HG03558 (cell line): ENCODE measurements around the gene AMIGO2.

ENCODE experiments used
- ATAC-seq: cut with Tn5 transposase; IDR thresholded peaks from one replicate; pipeline ENCODE4 v1.9.1; 2021; ENCODE audit warnings: moderate number of reproducible peaks; ENCODE audit not compliant: unreplicated experiment; ENCODE audit errors: extremely low read depth

AMIGO2 gene

GRCh38 chr12:47100160-47100559 is 20.4 kb upstream of the AMIGO2 start:
- no peak for ATAC-seq

- no peak for ATAC-seq
Observed at GRCh38 chr12:47099610-47100009, 19.9 kb upstream of the AMIGO2 start.

GRCh38 chr12:47098099-47098498 is 18.3 kb upstream of the AMIGO2 start:
- ATAC-seq: no peak

GRCh38 chr12:47097276-47097896 is 17.6 kb upstream of the AMIGO2 start:
- ATAC-seq: no peak

GRCh38 chr12:47095446-47096236 is 15.9 kb upstream of the AMIGO2 start:
- ATAC-seq: no peak

GRCh38 chr12:47094804-47095203 is 15.0 kb upstream of the AMIGO2 start:
- no peak for ATAC-seq

- no peak for ATAC-seq
Observed at GRCh38 chr12:47091009-47091408, 11.2 kb upstream of the AMIGO2 start.

- ATAC-seq: no peak
Observed at GRCh38 chr12:47088021-47088944, 8.5 kb upstream of the AMIGO2 start.

- ATAC-seq: no peak
Observed at GRCh38 chr12:47087088-47087688, 7.4 kb upstream of the AMIGO2 start.

GRCh38 chr12:47085815-47086252 is 6.1 kb upstream of the AMIGO2 start:
- ATAC-seq: no peak

- ATAC-seq: no peak
Observed at GRCh38 chr12:47084172-47084571, 4.4 kb upstream of the AMIGO2 start.

- no peak for ATAC-seq
Observed at GRCh38 chr12:47082796-47083621, 3.2 kb upstream of the AMIGO2 start.

- ATAC-seq: no peak
Observed at GRCh38 chr12:47082283-47082682, 2.5 kb upstream of the AMIGO2 start.

- ATAC-seq: no peak
Observed at GRCh38 chr12:47080725-47081502, 1.2 kb upstream of the AMIGO2 start.

- ATAC-seq: no peak
Observed at GRCh38 chr12:47079981-47080724, 394 bp upstream of the AMIGO2 start.

GRCh38 chr12:47078733-47079467 is 859 bp downstream of the AMIGO2 start:
- ATAC-seq: no peak

- no peak for ATAC-seq
Observed at GRCh38 chr12:47078086-47078395, 1.7 kb downstream of the AMIGO2 start.
